NT2/D1 (cell line): ENCODE data around the gene FLNB.

Experiments used
- SUZ12 ChIP-seq: IDR thresholded peaks from 2 replicates; pipeline ENCODE4 v1.6.1; 2011; ENCODE audit not compliant: insufficient read length, insufficient read depth; ENCODE audit errors: extremely low read depth
- YY1 ChIP-seq: IDR thresholded peaks from 2 replicates; pipeline ENCODE4 v1.6.1; 2011; ENCODE audit not compliant: insufficient read length, insufficient read depth
- ZNF274 ChIP-seq: IDR thresholded peaks from 2 replicates; pipeline ENCODE4 v1.6.1; 2011; ENCODE audit warnings: mild to moderate bottlenecking, low read depth, low read length

GRCh38 chr3:58188173-58188564 is 179.9 kb downstream of the FLNB start:
- TF ChIP-seq YY1 (no peak), ZNF274 (no peak), SUZ12 (no peak)
